ENCODE measurements around the gene ANTXRL.
"Not testable (repeated sequence)": the region's sequence is repeated elsewhere in the genome, so short reads cannot be mapped to it uniquely, and the experiment has no call there.

The ANTXRL gene

GRCh38 chr10:46255210-46255609 lies 31.6 kb upstream of the ANTXRL start:
- not testable (repeated sequence) for DNase-seq

GRCh38 chr10:46255801-46256747 lies 30.7 kb upstream of the ANTXRL start:
- DNase-seq: peak; percentile 57

DNA sequence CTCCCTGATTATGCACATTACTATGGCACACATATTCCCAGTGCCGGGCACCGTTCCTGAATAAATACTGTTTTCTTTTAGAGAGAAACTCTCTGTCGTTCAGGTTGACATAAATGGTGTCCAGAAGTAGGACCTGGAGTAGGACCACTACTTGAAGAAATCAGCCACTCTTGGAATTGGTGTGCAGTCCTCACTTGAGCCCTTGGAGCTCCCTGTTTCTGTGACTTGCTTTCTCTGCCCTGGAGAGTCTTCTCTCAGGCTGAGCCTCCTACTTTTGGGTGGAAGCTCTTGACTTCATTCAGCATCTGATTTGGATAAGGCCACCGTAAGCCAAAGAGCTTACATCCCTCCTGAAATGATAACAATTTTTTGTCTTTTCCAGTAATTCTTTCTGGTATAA lies 29.7 kb upstream of the ANTXRL start:
- DNase-seq: no peak

GRCh38 chr10:46262906-46263560 lies 23.8 kb upstream of the ANTXRL start:
- DNase-seq: not testable (repeated sequence)

DNA sequence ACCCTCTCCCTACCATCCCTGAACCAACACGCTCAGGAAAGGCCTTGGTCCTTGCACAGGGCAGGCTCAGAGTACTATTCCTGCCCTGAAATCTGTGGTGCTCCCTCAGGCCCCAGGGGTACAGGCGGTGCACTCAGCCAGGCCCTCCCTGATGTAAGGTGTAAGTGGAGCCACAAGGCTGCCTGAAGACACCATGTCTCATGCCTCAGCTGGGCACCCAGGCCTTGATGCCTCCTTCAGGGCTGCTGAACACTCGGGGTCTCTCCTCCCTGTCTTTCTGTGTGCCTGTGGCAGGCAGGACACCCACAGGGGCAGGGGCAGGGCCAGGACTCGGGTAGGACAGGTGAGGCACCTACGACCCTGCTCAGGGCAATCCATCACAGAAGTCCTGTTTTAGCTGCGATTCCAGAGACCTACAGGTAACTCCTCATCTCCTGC lies 22.9 kb upstream of the ANTXRL start:
- DNase-seq: no peak

DNA sequence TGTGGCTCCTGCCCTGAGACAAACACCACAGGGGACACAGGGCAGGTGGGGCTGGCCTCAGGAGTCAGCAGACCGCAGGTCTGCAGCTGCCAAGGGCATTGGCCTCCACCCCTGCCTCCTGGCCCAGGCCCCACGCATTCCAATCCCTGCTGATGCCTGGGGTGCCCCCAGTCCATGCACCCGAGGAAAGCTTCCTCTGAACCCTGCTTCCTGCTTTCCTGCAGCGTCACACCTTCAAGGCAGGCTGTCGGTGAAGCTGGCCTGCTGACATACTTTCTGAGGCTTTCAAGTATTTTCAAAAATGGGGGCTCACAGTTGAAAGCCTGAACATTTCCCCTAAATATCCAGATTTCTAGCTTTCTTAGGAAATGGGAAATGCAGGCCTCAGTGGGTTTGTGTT lies 22.5 kb upstream of the ANTXRL start:
- no peak for DNase-seq

DNA sequence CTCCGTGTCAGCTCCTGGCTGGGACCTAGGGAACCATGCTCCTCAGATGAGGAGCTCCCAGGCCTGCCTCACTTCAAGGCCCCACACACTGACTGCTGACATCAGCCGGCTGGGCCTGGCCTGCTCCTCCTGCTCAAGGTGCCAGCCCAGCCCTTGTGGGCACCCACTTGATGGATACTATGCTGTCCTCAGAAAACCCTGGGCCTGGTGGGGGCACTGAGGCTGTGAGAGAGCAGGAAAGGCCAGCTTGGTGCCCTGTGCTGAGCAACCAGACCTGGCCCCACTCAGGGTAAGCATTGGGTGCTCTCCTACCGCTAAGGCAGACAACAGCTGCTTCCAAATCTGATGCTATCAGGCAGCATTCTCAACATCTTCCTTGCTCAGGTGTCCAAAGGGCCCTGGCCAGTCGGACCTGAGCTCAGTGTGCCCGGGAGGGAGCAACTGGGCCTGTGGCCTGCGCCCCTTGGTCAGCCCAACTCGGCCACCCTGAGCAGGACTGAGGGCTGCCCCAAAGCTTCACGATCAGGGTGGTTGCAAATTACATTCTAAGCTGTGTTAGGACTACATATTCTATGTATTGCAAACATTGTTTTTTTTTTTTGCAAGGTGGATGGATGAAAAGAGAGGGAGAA lies 21.9 kb upstream of the ANTXRL start:
- no peak for DNase-seq

- DNase-seq: not testable (repeated sequence)
Measured at GRCh38 chr10:46265566-46266305, 21.1 kb upstream of the ANTXRL start.

DNA sequence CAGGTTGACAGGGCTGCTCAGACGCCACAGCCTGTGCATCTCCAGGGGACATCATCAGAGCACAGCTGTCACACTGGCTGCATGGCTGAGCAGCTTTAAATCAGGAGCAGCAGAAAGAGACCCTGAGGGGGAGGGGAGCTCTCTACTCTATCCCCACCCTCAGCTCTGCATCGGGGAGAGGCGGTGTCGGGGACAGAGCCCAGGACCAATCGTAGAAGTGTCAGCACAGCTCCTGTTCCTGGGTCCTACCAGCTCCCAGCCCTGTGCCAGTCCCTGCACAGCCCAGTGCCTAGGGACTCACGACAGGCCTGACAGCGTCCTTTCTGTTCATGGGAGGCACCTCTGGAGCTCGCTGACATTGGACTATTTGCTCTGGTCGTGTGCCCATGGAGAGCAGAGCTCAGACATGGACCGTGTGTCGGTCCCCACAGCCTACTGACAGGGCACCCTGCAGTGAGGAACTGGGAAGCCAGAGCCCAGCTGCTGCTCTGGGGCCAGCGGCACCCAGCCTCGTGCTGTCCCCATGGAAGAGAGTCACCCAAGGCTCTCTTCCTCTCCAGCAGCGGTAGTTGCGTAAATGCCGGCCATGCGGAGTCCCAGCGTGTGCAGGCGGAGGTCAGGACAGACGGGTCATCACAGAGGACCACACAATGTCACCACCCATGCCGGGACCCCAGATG lies 20.4 kb upstream of the ANTXRL start:
- no peak for DNase-seq

DNA sequence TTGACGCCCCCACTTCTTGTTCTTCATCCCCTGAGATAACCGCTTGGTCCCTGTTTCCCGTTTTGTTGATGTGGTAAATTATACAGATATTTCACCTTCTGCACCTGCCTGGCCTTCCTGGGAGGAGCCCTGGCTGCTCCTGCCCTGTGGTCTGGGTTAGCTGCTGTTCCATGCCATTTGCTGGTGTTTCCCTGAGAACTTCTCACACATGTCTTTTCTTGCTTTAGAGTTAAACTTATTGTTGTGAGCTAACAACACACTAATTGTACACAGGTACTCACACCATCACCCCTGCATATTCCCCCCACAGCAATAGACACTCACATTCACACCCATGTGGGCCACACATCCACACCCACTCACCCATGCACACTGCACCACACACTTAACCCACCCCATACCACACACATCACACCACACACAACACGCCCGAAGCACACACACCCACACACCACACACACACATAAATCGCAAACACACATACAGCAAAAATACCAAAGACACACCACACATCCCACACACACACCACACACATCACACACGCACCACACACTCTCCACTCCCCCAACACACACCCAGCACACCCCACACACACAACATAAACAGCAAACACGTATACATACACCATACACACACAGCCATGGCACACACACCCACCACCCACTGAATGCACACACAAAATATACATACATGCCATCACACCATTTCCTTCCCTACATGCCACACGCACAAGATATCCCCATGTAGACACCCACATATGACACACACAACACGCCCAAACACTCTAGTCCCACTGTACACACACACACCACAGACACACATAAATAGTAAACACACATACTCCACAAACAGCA lies 19.4 kb upstream of the ANTXRL start:
- no peak for DNase-seq

GRCh38 chr10:46268076-46268881 lies 18.5 kb upstream of the ANTXRL start:
- no peak for DNase-seq

- not testable (repeated sequence) for DNase-seq
Measured at GRCh38 chr10:46269554-46270053, 17.2 kb upstream of the ANTXRL start.

- no peak for DNase-seq
Measured at GRCh38 chr10:46270086-46270811, 16.5 kb upstream of the ANTXRL start.

DNA sequence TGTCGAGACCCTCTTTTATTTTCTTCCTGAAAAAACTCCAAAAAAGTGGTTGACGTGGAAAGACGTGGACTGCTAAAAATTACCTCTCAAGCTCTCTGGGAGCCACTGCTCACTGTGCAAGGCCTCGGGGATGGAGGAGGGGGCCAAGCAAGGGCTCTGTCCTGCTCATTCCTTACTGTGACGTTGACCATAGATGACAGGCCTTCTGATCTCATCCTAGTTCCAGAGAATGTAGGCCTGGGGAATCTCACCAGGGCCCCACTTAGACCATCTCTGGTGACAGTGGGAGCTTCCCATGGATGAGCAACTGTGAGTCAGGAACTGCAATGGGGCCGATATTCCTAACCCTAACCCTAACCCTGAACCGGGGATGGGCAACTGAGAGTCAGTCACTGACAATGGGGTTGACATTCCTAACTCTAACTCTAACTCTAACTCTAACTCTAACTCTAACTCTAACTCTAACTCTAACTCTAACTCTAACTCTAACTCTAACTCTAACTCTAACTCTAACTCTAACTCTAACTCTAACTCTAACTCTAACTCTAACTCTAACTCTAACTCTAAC lies 15.8 kb upstream of the ANTXRL start:
- DNase-seq: not testable (repeated sequence)

GRCh38 chr10:46271795-46272499 lies 14.8 kb upstream of the ANTXRL start:
- not testable (repeated sequence) for DNase-seq

GRCh38 chr10:46272863-46273415 lies 13.9 kb upstream of the ANTXRL start:
- no peak for DNase-seq

- DNase-seq: no peak
Measured at GRCh38 chr10:46273506-46274477, 13.0 kb upstream of the ANTXRL start.

All from EL (cell line).